SK-N-SH (cell line): Measurements from ENCODE around the gene MAN1B1.

Experiments used
- EP300 ChIP-seq, 2 experiments: IDR thresholded peaks; 2 replicates each; pipeline versions ENCODE4 v1.4.0 to v1.6.1; 2012; ENCODE audit warnings: borderline replicate concordance in 1 of 2, low read depth in 1 of 2, low read length in 1 of 2
- FOXJ3 ChIP-seq: sonication (generic); formaldehyde crosslinking; IDR thresholded peaks from 2 replicates; pipeline ENCODE4 v1.5.1; 2020; ENCODE audit warnings: mild to moderate bottlenecking, missing genetic modification reagents
- FOXM1 ChIP-seq: IDR thresholded peaks from 2 replicates; pipeline ENCODE4 v1.4.0; 2012; ENCODE audit warnings: low read depth, mild to moderate bottlenecking
- POLR2AphosphoS5 ChIP-seq: IDR thresholded peaks from 2 replicates; pipeline ENCODE4 v1.6.1; 2012; ENCODE audit warnings: low read depth, low read length
- RAD21 ChIP-seq: IDR thresholded peaks from 2 replicates; pipeline ENCODE4 v1.6.1; 2012; ENCODE audit warnings: mild to moderate bottlenecking, low read length
- RFX5 ChIP-seq: IDR thresholded peaks from 2 replicates; pipeline ENCODE4 v1.6.1; 2012; ENCODE audit warnings: mild to moderate bottlenecking, improper control_type of control experiment, low read length
- RXRA ChIP-seq: IDR thresholded peaks from 2 replicates; pipeline ENCODE4 v1.4.0; 2012; ENCODE audit warnings: low read depth, mild to moderate bottlenecking, borderline replicate concordance
- TAF1 ChIP-seq: IDR thresholded peaks from 2 replicates; pipeline ENCODE4 v1.6.1; 2012; ENCODE audit warnings: low read depth, mild to moderate bottlenecking, low read length, moderate library complexity, borderline replicate concordance
- TF ChIP-seq, protein P1 (sequence below): fragments of 200-600 bp; sonication (generic); IDR thresholded peaks from 2 replicates; pipeline ENCODE4 v1.6.1; 2017; ENCODE audit warnings: antibody characterized with exemption, mild to moderate bottlenecking, moderate library complexity

DNA sequence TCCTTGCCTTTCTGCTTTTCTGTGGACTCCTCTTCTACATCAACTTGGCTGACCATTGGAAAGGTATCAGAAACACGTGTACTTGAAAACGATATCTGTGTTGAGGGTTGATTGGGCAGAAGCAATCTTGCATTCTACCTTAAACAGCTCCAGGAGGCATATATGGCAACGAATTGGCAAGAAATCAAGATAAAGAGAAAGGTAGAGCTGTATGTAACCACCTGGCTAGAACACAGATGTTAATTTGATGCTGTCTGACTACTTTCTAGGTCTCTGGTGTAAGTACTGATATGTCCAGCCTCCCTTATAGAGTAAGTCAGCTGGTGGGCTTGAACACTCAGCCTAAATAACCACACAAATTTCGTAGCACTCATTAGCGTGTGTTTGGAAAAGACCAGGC, 1.3 kb downstream of the MAN1B1 start:
- TF ChIP-seq, protein P1, sequence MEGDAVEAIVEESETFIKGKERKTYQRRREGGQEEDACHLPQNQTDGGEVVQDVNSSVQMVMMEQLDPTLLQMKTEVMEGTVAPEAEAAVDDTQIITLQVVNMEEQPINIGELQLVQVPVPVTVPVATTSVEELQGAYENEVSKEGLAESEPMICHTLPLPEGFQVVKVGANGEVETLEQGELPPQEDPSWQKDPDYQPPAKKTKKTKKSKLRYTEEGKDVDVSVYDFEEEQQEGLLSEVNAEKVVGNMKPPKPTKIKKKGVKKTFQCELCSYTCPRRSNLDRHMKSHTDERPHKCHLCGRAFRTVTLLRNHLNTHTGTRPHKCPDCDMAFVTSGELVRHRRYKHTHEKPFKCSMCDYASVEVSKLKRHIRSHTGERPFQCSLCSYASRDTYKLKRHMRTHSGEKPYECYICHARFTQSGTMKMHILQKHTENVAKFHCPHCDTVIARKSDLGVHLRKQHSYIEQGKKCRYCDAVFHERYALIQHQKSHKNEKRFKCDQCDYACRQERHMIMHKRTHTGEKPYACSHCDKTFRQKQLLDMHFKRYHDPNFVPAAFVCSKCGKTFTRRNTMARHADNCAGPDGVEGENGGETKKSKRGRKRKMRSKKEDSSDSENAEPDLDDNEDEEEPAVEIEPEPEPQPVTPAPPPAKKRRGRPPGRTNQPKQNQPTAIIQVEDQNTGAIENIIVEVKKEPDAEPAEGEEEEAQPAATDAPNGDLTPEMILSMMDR: no peak
- TF ChIP-seq FOXJ3 (CRISPR knock-in tag) (no peak), EP300 (IDR thresholded peaks at IDR 0.05; ENCODE audit: borderline replicate concordance in 1 of 2, low read depth in 1 of 2, low read length in 1 of 2) (no peak), TAF1 (no peak), POLR2AphosphoS5 (no peak), RAD21 (no peak), FOXM1 (no peak), RFX5 (no peak), RXRA (no peak)
